ENCODE results near the gene COX6B1. TPM values are rescaled to one million over a fixed set of nuclear protein-coding genes. Genes with fewer than 3 reads are reported as not detected.

COX6B1 gene
- total RNA-seq, 1 donor from 2014 or later = 301 TPM

DNA sequence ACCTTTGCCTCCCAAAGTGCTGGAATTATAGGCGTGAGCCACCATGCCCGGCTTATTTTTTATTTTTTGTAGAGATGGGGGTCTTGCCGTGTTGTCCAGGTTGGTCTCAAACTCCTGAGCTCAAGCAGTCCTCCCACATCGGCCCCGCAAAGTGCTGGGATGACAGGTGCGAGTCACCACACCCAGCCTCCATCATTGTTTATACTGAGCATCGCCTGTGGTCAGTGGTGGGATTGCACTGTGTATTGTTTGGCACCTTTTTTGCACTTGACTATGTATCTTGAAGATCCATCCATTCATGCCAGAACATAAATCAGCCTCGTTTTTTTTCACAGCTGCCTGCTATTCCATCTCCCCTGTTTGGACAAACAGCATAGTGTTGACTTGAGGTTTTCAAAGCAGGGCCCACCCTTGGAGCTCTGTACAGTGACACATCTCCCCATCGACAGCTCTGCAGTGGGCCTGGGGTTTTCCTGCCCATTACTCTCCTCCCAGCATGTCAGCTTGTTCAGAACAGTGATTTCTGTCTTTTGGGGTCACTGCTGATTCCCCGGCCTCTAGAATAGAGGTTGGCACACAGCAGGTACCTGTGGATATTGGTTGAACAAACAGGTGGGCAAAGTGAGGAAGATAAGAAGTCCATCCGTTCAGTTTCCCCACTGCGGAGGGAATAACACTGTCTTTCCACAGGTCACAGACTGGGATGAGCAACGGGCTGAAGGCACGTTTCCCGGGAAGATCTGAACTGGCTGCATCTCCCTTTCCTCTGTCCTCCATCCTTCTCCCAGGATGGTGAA is 10.0 kb downstream of the COX6B1 start:
- H3K9me3 ChIP-seq = no peaks in the 10 kb centered on the region
- H3K36me3 ChIP-seq = peaks cover 59 to 95% of the 10 kb centered on the region in 2 donors
- intact Hi-C loops (cut with DNase I) = no loop called here
- TF ChIP-seq CTCF (IDR thresholded peaks at IDR 0.05) = no peak
- H3K27ac ChIP-seq = no peak overlapping the region
- H3K4me1 ChIP-seq = no peaks in the 10 kb centered on the region
- no peak overlapping the region for H3K4me3 ChIP-seq
- DNase-seq (ENCODE audit: low spot score in 2 of 2) = no peak
- H3K27me3 ChIP-seq = no peaks in the 10 kb centered on the region

- no peaks in the 10 kb centered on the region for H3K4me1 ChIP-seq
- peaks cover 23 to 69% of the 10 kb centered on the region in 2 donors for H3K36me3 ChIP-seq
- no peaks in the 10 kb centered on the region for H3K9me3 ChIP-seq
- intact Hi-C loops (cut with DNase I) = no loop called here
- TF ChIP-seq CTCF (IDR thresholded peaks at IDR 0.05) = no peak
- H3K27me3 ChIP-seq = no peaks in the 10 kb centered on the region
- no peak for DNase-seq (ENCODE audit: low spot score in 2 of 2)
- H3K27ac ChIP-seq = no peak overlapping the region
- no peak overlapping the region for H3K4me3 ChIP-seq
Measured at GRCh38 chr19:35661995-35662340, 13.8 kb downstream of the COX6B1 start.

- Histone ChIP-seq H3K36me3 (peaks cover 4 to 49% of the 10 kb centered on the region in 2 donors), H3K4me1 (no peaks in the 10 kb centered on the region), H3K27ac (no peak overlapping the region), H3K27me3 (no peaks in the 10 kb centered on the region), H3K9me3 (no peaks in the 10 kb centered on the region), H3K4me3 (no peak overlapping the region)
- intact Hi-C loops (cut with DNase I) = no loop called here
- no peak for TF ChIP-seq CTCF (IDR thresholded peaks at IDR 0.05)
- no peak for DNase-seq (ENCODE audit: low spot score in 2 of 2)
Measured at GRCh38 chr19:35663981-35664380, 15.9 kb downstream of the COX6B1 start.

DNA sequence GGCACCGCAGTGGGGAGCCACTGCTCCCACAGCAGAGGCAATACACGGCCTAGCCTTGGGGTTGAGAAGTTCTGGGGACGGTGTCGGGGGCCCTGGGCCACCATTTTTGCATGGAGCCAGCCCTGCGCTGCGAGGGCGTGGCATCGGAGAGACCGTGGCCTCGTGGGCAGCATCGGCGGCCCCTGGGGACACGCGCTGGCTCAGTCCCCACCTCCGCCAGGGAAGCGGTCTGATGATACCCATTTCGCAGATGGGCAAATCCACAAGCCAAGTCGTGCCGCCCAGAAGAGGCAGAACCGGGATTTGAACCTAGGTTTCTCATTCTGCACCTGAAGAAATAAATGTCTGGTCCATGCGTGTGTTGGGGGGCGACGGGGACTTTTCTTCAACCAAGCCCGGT is 17.0 kb downstream of the COX6B1 start:
- H3K4me1 ChIP-seq = no peaks in the 10 kb centered on the region
- no peak overlapping the region for H3K27ac ChIP-seq
- H3K4me3 ChIP-seq = no peak overlapping the region
- H3K9me3 ChIP-seq = no peaks in the 10 kb centered on the region
- no peak for TF ChIP-seq CTCF (IDR thresholded peaks at IDR 0.05)
- no peak for DNase-seq (ENCODE audit: low spot score in 2 of 2)
- intact Hi-C loops (cut with DNase I) = no loop called here
- no peaks in the 10 kb centered on the region for H3K27me3 ChIP-seq
- H3K36me3 ChIP-seq = peaks cover 0 to 38% of the 10 kb centered on the region in 2 donors

GRCh38 chr19:35665604-35666003 is 17.5 kb downstream of the COX6B1 start:
- no peak for DNase-seq (ENCODE audit: low spot score in 2 of 2)
- Histone ChIP-seq H3K27ac (no peak overlapping the region), H3K9me3 (no peaks in the 10 kb centered on the region), H3K4me1 (no peaks in the 10 kb centered on the region), H3K4me3 (no peak overlapping the region), H3K27me3 (no peaks in the 10 kb centered on the region), H3K36me3 (peaks cover 0 to 34% of the 10 kb centered on the region in 2 donors)
- TF ChIP-seq CTCF (IDR thresholded peaks at IDR 0.05) = no peak
- intact Hi-C loops (cut with DNase I) = no loop called here

Measured in ascending aorta (tissue), 2 donors.